ENCODE data around the gene C1orf35. TPM values are rescaled to one million over a fixed set of nuclear protein-coding genes. Genes with fewer than 3 reads are reported as not detected.

C1orf35 gene
- total and polyA plus RNA-seq, 2 of the 8 experiments (the other 6 are each of a cell fraction or from before 2014, with no cell fraction given), result 18.6 to 19.9 TPM

DNA sequence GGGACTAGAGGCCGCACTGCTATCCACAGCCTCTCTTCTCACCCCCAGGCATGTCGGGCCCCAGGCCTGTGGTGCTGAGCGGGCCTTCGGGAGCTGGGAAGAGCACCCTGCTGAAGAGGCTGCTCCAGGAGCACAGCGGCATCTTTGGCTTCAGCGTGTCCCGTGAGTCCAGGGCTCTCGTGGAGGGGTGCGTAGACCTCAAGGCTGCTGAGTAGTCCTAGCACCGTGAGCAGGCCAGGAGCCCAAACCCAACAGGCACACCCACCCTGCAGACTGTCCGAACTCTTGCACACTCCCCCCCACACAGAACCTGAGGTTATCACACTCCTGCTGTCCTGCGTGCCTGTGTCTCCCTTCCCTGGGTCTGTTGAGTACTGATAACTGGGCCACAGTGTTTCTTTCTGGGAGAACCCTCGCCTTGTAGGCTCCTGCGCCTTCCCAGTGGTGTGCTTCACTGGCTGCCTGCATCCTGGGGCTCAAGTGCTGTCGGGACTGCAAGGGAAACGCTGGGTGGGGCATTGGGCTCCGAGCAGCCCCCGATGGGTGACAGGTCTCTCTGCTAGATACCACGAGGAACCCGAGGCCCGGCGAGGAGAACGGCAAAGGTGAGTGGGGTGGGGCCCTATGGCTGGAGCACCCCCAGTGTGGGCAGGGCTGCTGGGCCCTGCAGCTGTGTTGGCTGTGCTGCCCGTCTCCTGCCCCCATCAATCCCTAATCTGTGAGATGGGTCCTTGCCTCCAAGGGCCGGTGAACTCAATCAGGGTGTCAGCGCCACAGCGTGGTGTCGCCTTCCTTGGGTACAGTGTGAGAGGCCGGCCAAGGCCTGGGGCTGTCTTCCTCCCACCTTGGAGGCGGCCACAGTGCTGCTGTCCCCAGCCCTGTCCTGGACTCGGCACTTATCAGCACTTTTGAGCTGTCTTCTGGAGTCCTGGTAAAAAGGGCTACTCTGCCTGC is 42.6 kb upstream of the C1orf35 start:
- WGBS, 2 experiments (ENCODE audit: extremely low coverage in 1 of 2, insufficient coverage in 1 of 2, insufficient read length in 1 of 2, insufficient replicate concordance in 2 of 2, low coverage in 1 of 2, low lambda C conversion rate in 2 of 2, missing lambda C conversion rate in 1 of 2), result 92% methylated on average over 19 of the region's 31 CpGs; no CpG with 5 or more reads in 1 of the 2 experiments
- POLR2A ChIA-PET (ENCODE audit: partially characterized antibody), result interaction anchor here (1.0 to 1.8 kb wide), 2 partner anchors 19 to 20 kb away, joined by 3 to 7 read pairs; partner anchors contain the start of gene IBA57
- no peak for TF ChIP-seq NANOG (IDR thresholded peaks at IDR 0.05; ENCODE audit: insufficient read depth, low read depth, low read length, poor library complexity, severe bottlenecking)
- TF ChIP-seq, protein P1, sequence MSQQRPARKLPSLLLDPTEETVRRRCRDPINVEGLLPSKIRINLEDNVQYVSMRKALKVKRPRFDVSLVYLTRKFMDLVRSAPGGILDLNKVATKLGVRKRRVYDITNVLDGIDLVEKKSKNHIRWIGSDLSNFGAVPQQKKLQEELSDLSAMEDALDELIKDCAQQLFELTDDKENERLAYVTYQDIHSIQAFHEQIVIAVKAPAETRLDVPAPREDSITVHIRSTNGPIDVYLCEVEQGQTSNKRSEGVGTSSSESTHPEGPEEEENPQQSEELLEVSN (IDR thresholded peaks at IDR 0.05), result no peak
- no peak for TF ChIP-seq NRF1 (IDR thresholded peaks at IDR 0.05; ENCODE audit: low read depth, low read length)
- TF ChIP-seq SIX5 (IDR thresholded peaks at IDR 0.05; ENCODE audit: low read depth, low read length), result no peak
- no peak for TF ChIP-seq TCF12 (IDR thresholded peaks at IDR 0.05; ENCODE audit: low read depth, low read length)
- no peak for TF ChIP-seq KDM4A (IDR thresholded peaks at IDR 0.05; ENCODE audit: low read depth, low read length, severe bottlenecking)
- no peak for TF ChIP-seq POLR2AphosphoS5 (IDR thresholded peaks at IDR 0.05; ENCODE audit: low read depth, low read length)
- TF ChIP-seq EGR1 (IDR thresholded peaks at IDR 0.05; ENCODE audit: borderline replicate concordance, low read depth, low read length), result no peak
- no peak for TF ChIP-seq HDAC2 (IDR thresholded peaks at IDR 0.05; ENCODE audit: borderline replicate concordance in 1 of 2, low read depth in 2 of 2, low read length in 2 of 2)
- TF ChIP-seq TEAD4 (IDR thresholded peaks at IDR 0.05; ENCODE audit: low read depth, low read length), result no peak

More for the DNA sequence above, 42.6 kb upstream of the C1orf35 start:
- no peak overlapping the region for H2AK5ac ChIP-seq (ENCODE audit: low read depth, low read length)
- H2BK15ac ChIP-seq (ENCODE audit: low read length), result no peak overlapping the region
- H3K23ac ChIP-seq (ENCODE audit: insufficient read length), result no peak overlapping the region
- no peak overlapping the region for H2BK20ac ChIP-seq (ENCODE audit: low read length)
- no peak overlapping the region for H3K9ac ChIP-seq (replicated peaks in 1 of 4; ENCODE audit: extremely low read depth in 1 of 4, low read depth in 3 of 4, low read length in 3 of 4)
- no peak overlapping the region for H3K18ac ChIP-seq (ENCODE audit: extremely low read depth, low read length)
- H4K20me1 ChIP-seq (replicated peaks in 1 of 2; ENCODE audit: control insufficient read depth in 1 of 2, insufficient read depth in 2 of 2, low read length in 2 of 2), result peaks cover 8 to 28% of the 10 kb centered on the region in 2 experiments
- H3K14ac ChIP-seq (ENCODE audit: insufficient read length), result no peak overlapping the region
- no peaks in the 10 kb centered on the region for H3K36me3 ChIP-seq (ENCODE audit: control insufficient read depth in 2 of 4, insufficient read depth in 4 of 4, low read length in 3 of 4)
- H3K4ac ChIP-seq (replicated peaks; ENCODE audit: insufficient read length, low read depth, low read length), result no peak overlapping the region
- no peak overlapping the region for H2AFZ ChIP-seq (ENCODE audit: low read length)
- H4K91ac ChIP-seq (replicated peaks; ENCODE audit: insufficient read length, low read length), result no peak overlapping the region
- H4K5ac ChIP-seq (ENCODE audit: insufficient read length, low read depth, low read length), result no peak overlapping the region
- CTCF ChIA-PET (ENCODE audit: partially characterized antibody), result interaction anchor here (1.4 to 1.7 kb wide), 2 partner anchors 15 to 18 kb away, joined by 3 to 5 read pairs; no protein-coding TSS in a partner anchor
- H3K79me1 ChIP-seq (ENCODE audit: low read depth, low read length), result peaks cover 23% of the 10 kb centered on the region
- DNase-seq (ENCODE audit: low read depth in 1 of 2, low spot score in 2 of 2), result no peak
- H3K4me2 ChIP-seq (ENCODE audit: insufficient read depth in 1 of 2, low read depth in 2 of 2, low read length in 2 of 2), result no peak overlapping the region
- no peak overlapping the region for H4K8ac ChIP-seq (ENCODE audit: extremely low read depth, insufficient read depth, low read length)
- H3K79me2 ChIP-seq (ENCODE audit: control insufficient read depth in 1 of 2, insufficient read depth in 2 of 2, low read length in 2 of 2), result peaks cover 0 to 41% of the 10 kb centered on the region in 2 experiments; a peak in 3 of 4 replicates
- no peak overlapping the region for H3K56ac ChIP-seq (replicated peaks; ENCODE audit: insufficient read length, low read depth, low read length)
- H2BK12ac ChIP-seq (ENCODE audit: low read depth, low read length), result no peak overlapping the region
- peaks cover 3% of the 10 kb centered on the region; the same call in 1 of the 2 replicates for H3K23me2 ChIP-seq (ENCODE audit: low read depth, low read length)
- no peak overlapping the region for H2BK120ac ChIP-seq (replicated peaks; ENCODE audit: low read depth, low read length)
- no peak overlapping the region for H3K4me3 ChIP-seq (ENCODE audit: extremely low read depth in 1 of 4, insufficient read depth in 2 of 4, low read depth in 3 of 4, low read length in 4 of 4)
- no peak overlapping the region for H2BK5ac ChIP-seq (ENCODE audit: low read depth, low read length)
- no peak for FAIRE-seq
- no peak overlapping the region for H3K27ac ChIP-seq (ENCODE audit: low read depth, low read length)
- no peaks in the 10 kb centered on the region for H3K27me3 ChIP-seq (replicated peaks in 1 of 4; ENCODE audit: control insufficient read depth in 3 of 4, extremely low read depth in 1 of 4, insufficient read depth in 3 of 4, low read length in 3 of 4)
- H3K4me1 ChIP-seq (replicated peaks in 1 of 4; ENCODE audit: control insufficient read depth in 3 of 4, insufficient read depth in 4 of 4, low read length in 3 of 4), result peaks cover 0 to 19% (median 11%) of the 10 kb centered on the region in 4 experiments; a peak in 5 of 7 replicates
- H3K9me3 ChIP-seq (ENCODE audit: insufficient read depth in 2 of 2, low read depth in 1 of 2, low read length in 1 of 2), result no peaks in the 10 kb centered on the region
